ENCODE data around the gene PTPRCAP. TPM values are rescaled to one million over a fixed set of nuclear protein-coding genes. Genes with fewer than 3 reads are reported as not detected.

PTPRCAP gene
- polyA plus RNA-seq, 1 donor from 2014 or later: 3.4 TPM

DNA sequence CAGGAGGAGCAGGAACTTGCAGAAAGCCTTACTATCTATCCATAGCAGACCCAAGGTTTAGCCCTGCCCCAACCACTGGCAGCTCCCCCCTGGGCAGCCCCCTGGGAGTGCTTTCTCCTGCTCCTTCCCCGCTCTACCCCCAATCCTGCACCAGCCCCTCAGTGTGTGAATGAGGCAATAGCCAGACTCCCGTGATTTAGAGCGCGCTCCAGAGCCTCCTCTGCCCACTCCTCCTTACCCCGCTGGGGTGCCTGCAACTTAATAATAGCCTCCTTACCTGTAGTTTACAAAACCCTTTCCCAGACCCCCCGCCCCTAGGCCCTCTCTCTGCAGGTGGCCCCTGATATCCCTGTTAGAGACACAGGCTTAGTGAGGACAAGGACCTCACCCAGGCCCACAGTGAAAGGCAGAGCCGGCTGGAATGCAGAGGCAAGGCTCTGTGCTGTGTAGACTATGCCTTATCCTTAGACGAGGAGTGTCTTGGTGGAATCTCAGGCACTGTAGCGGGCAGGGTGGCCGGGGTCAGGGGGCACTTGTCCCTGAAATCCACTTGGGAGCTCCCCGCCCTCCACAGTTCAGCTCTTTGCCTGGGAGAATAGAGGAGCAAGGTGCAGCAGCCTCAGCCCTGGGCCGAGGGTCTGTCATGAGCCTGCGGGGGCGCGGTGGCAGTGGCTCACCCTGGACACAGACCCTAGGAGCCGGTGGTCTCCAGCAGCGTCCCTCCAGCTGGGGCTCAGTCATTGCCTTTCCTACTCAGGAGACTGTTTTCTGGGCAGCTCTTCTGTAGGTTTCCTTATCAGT, 26.3 kb downstream of the PTPRCAP start:
- peaks cover 15% of the 10 kb centered on the region for H3K27me3 ChIP-seq (ENCODE audit: insufficient read depth, low read depth, low read length)

GRCh38 chr11:67410369-67410831, 27.1 kb downstream of the PTPRCAP start:
- no peak for TF ChIP-seq EZH2 (IDR thresholded peaks at IDR 0.05; ENCODE audit: borderline replicate concordance, insufficient read depth, low read length, poor library complexity, severe bottlenecking)
- TF ChIP-seq, protein P1, sequence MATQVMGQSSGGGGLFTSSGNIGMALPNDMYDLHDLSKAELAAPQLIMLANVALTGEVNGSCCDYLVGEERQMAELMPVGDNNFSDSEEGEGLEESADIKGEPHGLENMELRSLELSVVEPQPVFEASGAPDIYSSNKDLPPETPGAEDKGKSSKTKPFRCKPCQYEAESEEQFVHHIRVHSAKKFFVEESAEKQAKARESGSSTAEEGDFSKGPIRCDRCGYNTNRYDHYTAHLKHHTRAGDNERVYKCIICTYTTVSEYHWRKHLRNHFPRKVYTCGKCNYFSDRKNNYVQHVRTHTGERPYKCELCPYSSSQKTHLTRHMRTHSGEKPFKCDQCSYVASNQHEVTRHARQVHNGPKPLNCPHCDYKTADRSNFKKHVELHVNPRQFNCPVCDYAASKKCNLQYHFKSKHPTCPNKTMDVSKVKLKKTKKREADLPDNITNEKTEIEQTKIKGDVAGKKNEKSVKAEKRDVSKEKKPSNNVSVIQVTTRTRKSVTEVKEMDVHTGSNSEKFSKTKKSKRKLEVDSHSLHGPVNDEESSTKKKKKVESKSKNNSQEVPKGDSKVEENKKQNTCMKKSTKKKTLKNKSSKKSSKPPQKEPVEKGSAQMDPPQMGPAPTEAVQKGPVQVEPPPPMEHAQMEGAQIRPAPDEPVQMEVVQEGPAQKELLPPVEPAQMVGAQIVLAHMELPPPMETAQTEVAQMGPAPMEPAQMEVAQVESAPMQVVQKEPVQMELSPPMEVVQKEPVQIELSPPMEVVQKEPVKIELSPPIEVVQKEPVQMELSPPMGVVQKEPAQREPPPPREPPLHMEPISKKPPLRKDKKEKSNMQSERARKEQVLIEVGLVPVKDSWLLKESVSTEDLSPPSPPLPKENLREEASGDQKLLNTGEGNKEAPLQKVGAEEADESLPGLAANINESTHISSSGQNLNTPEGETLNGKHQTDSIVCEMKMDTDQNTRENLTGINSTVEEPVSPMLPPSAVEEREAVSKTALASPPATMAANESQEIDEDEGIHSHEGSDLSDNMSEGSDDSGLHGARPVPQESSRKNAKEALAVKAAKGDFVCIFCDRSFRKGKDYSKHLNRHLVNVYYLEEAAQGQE (IDR thresholded peaks at IDR 0.05; ENCODE audit: borderline replicate concordance): no peak
- no peak for TF ChIP-seq POLR2AphosphoS5 (IDR thresholded peaks at IDR 0.05)
- TF ChIP-seq MXI1 (conservative IDR thresholded peaks at IDR 0.05; ENCODE audit: poor library complexity, severe bottlenecking): no peak
- no peak for TF ChIP-seq CTCF (IDR thresholded peaks at IDR 0.05; ENCODE audit: poor library complexity, severe bottlenecking)
- TF ChIP-seq TAF1 (IDR thresholded peaks at IDR 0.05; ENCODE audit: low read depth): no peak
- TF ChIP-seq EP300 (conservative IDR thresholded peaks at IDR 0.05; ENCODE audit: poor library complexity, severe bottlenecking): no peak
- Histone ChIP-seq H3F3A (ENCODE audit: insufficient read depth, low read length, poor library complexity, severe bottlenecking) (no peaks in the 10 kb centered on the region), H3K9me2 (ENCODE audit: insufficient read depth, low read length) (no peaks in the 10 kb centered on the region), H3K4me2 (ENCODE audit: low read length) (no peak overlapping the region), H3K27ac (ENCODE audit: low read length) (no peak overlapping the region), H3K9me3 (ENCODE audit: low read length) (no peaks in the 10 kb centered on the region), H3K79me2 (replicated peaks; ENCODE audit: insufficient read depth, low read length) (no peaks in the 10 kb centered on the region), H3K9ac (ENCODE audit: low read length) (no peak overlapping the region), H3K4me3 (ENCODE audit: low read length) (no peak overlapping the region), H3K36me3 (ENCODE audit: insufficient read depth, low read length) (no peaks in the 10 kb centered on the region), H3K27me3 (ENCODE audit: insufficient read depth, low read depth, low read length) (peaks cover 11% of the 10 kb centered on the region), H2AFZ (ENCODE audit: low read depth, low read length) (no peak overlapping the region), H4K20me1 (ENCODE audit: insufficient read depth) (no peaks in the 10 kb centered on the region)

More for the DNA sequence above, 26.3 kb downstream of the PTPRCAP start:
- Histone ChIP-seq H3K4me3 (ENCODE audit: low read length) (no peak overlapping the region), H3K79me2 (replicated peaks; ENCODE audit: insufficient read depth, low read length) (no peaks in the 10 kb centered on the region), H3K36me3 (ENCODE audit: insufficient read depth, low read length) (no peaks in the 10 kb centered on the region), H3K9ac (ENCODE audit: low read length) (no peak overlapping the region), H3K27ac (ENCODE audit: low read length) (no peak overlapping the region), H3K9me3 (ENCODE audit: low read length) (no peaks in the 10 kb centered on the region), H2AFZ (ENCODE audit: low read depth, low read length) (no peak overlapping the region), H3K4me2 (ENCODE audit: low read length) (no peak overlapping the region), H3K9me2 (ENCODE audit: insufficient read depth, low read length) (no peaks in the 10 kb centered on the region), H3F3A (ENCODE audit: insufficient read depth, low read length, poor library complexity, severe bottlenecking) (no peaks in the 10 kb centered on the region), H4K20me1 (ENCODE audit: insufficient read depth) (no peaks in the 10 kb centered on the region)
- TF ChIP-seq EP300 (conservative IDR thresholded peaks at IDR 0.05; ENCODE audit: poor library complexity, severe bottlenecking): no peak
- TF ChIP-seq EZH2 (IDR thresholded peaks at IDR 0.05; ENCODE audit: borderline replicate concordance, insufficient read depth, low read length, poor library complexity, severe bottlenecking): no peak
- TF ChIP-seq, protein P1 (IDR thresholded peaks at IDR 0.05; ENCODE audit: borderline replicate concordance): no peak
- no peak for TF ChIP-seq MXI1 (conservative IDR thresholded peaks at IDR 0.05; ENCODE audit: poor library complexity, severe bottlenecking)
- TF ChIP-seq CTCF (IDR thresholded peaks at IDR 0.05; ENCODE audit: poor library complexity, severe bottlenecking): no peak
- TF ChIP-seq POLR2AphosphoS5 (IDR thresholded peaks at IDR 0.05): no peak
- no peak for TF ChIP-seq TAF1 (IDR thresholded peaks at IDR 0.05; ENCODE audit: low read depth)
- TF ChIP-seq RAD21 (conservative IDR thresholded peaks at IDR 0.05): no peak
- no peak for TF ChIP-seq SMC3 (conservative IDR thresholded peaks at IDR 0.05; ENCODE audit: poor library complexity)

Data from neural cell (in vitro differentiated cells).